GM23248 (cell line): ENCODE results near the gene BMP8A. TPM values are rescaled to one million over a fixed set of nuclear protein-coding genes. Genes with fewer than 3 reads are reported as not detected.

Experiments used
- DNase-seq: peaks from one replicate; pipeline ENCODE4 v3.0.0-alpha.2; 2015
- H2AFZ ChIP-seq: fragments of 200-600 bp; sonication (generic); 2 replicates; pipeline ENCODE4 v1.6.1; 2016; ENCODE audit warnings: antibody characterized with exemption
- H3F3A ChIP-seq: fragments of 200-600 bp; sonication (generic); 2 replicates; pipeline ENCODE4 v1.6.1; 2016; ENCODE audit warnings: mild to moderate bottlenecking, antibody characterized with exemption, mixed run types; ENCODE audit not compliant: insufficient read depth
- H3K27ac ChIP-seq: fragments of 200-600 bp; sonication (generic); 2 replicates; pipeline ENCODE4 v1.5.1; 2016; ENCODE audit warnings: mild to moderate bottlenecking
- H3K27me3 ChIP-seq: fragments of 200-600 bp; sonication (generic); replicated peaks from 2 replicates; pipeline ENCODE4 v1.6.1; 2016; ENCODE audit warnings: mild to moderate bottlenecking; ENCODE audit not compliant: insufficient read depth
- H3K36me3 ChIP-seq: fragments of 200-600 bp; sonication (generic); 2 replicates; pipeline ENCODE4 v1.6.1; 2016; ENCODE audit warnings: low read depth, mild to moderate bottlenecking
- H3K4me1 ChIP-seq: fragments of 200-600 bp; sonication (generic); 2 replicates; pipeline ENCODE4 v1.6.1; 2016; ENCODE audit warnings: mild to moderate bottlenecking; ENCODE audit not compliant: insufficient read depth
- H3K4me2 ChIP-seq: fragments of 200-600 bp; sonication (generic); one replicate; pipeline ENCODE4 v1.6.1; 2016; ENCODE audit warnings: mild to moderate bottlenecking; ENCODE audit not compliant: unreplicated experiment
- H3K4me3 ChIP-seq: fragments of 200-600 bp; sonication (generic); 2 replicates; pipeline ENCODE4 v1.5.1; 2016; ENCODE audit warnings: mild to moderate bottlenecking
- H3K79me2 ChIP-seq: fragments of 200-600 bp; sonication (generic); 2 replicates; pipeline ENCODE4 v1.6.1; 2016; ENCODE audit warnings: mild to moderate bottlenecking; ENCODE audit not compliant: insufficient read depth
- H3K9ac ChIP-seq: fragments of 200-600 bp; sonication (generic); 2 replicates; pipeline ENCODE4 v1.6.1; 2016; ENCODE audit warnings: mild to moderate bottlenecking
- H3K9me2 ChIP-seq: fragments of 200-600 bp; sonication (generic); 2 replicates; pipeline ENCODE4 v1.6.1; 2016; ENCODE audit warnings: mixed run types, mild to moderate bottlenecking, moderate library complexity; ENCODE audit not compliant: insufficient read depth
- H3K9me3 ChIP-seq: fragments of 200-600 bp; sonication (generic); one replicate; pipeline ENCODE4 v1.6.1; 2017; ENCODE audit warnings: low read depth
- H4K20me1 ChIP-seq: fragments of 200-600 bp; sonication (generic); 2 replicates; pipeline ENCODE4 v1.6.0; 2016; ENCODE audit not compliant: insufficient read depth
- EZH2 ChIP-seq: fragments of 200-600 bp; sonication (generic); IDR thresholded peaks from 2 replicates; pipeline ENCODE4 v1.6.1; 2018; ENCODE audit warnings: antibody characterized with exemption, mild to moderate bottlenecking; ENCODE audit not compliant: insufficient read depth, poor library complexity, severe bottlenecking
- EZH2phosphoT487 ChIP-seq: fragments of 200-600 bp; sonication (generic); IDR thresholded peaks from 2 replicates; pipeline ENCODE4 v1.6.1; 2018; ENCODE audit warnings: antibody characterized with exemption, moderate library complexity, mild to moderate bottlenecking, low read depth; ENCODE audit not compliant: insufficient read depth
- WGBS, 2 experiments: methylation state at CpG; one replicate each; pipeline ENCODE4 v1.1.6; 2015 to 2017; ENCODE audit warnings: low lambda C conversion rate in 2 of 2, low coverage in 1 of 2; ENCODE audit errors: missing lambda C conversion rate in 2 of 2; 5-methylcytosine and 5-hydroxymethylcytosine counted together
- in situ Hi-C: fragments of 300-500 bp; cut with MboI; formaldehyde crosslinking; loops from 2 replicates; pipeline ENCODE4 v1.15.0; 2020
- polyA plus RNA-seq: library from polyadenylated mRNA; unstranded; fragments of >200 nt; fragmentation: Nextera tagmentation; extraction: Ambion mirVana; gene quantifications from 2 replicates; pipeline ENCODE4 v1.2.1, GENCODE V29; 2016
- total RNA-seq: library from RNA; depleted of rRNA; stranded (reverse); fragments of >200 nt; shearing (Covaris generic); gene quantifications from 2 replicates; pipeline ENCODE4 v1.2.3, GENCODE V29; 2014

Gene BMP8A
- total and polyA plus RNA-seq, 2 experiments from 2014 or later = not detected

- H3K4me1 ChIP-seq = 0 out of 2 replicates have a peak, but pooled peaks cover 3% of the 10 kb centered on the region
- DNase-seq = no peak
- H3K36me3 ChIP-seq = peaks cover 7% of the 10 kb centered on the region; the same call in 1 of the 2 replicates
- no peaks in the 10 kb centered on the region for H3K27me3 ChIP-seq
- no peak overlapping the region for H3K9ac ChIP-seq
- H3K27ac ChIP-seq = no peak overlapping the region
- no peaks in the 10 kb centered on the region for H3K9me3 ChIP-seq
- no peaks in the 10 kb centered on the region for H4K20me1 ChIP-seq
- WGBS, 2 experiments = 76 to 86% methylated on average over 2 of the region's 2 CpGs
- H2AFZ ChIP-seq = no peak overlapping the region
- peaks cover 3% of the 10 kb centered on the region; the same call in 1 of the 2 replicates for H3F3A ChIP-seq
- H3K4me2 ChIP-seq = no peak overlapping the region
- in situ Hi-C loops = no loop called here
- H3K79me2 ChIP-seq = peaks cover 6% of the 10 kb centered on the region; the same call in 1 of the 2 replicates
- H3K4me3 ChIP-seq = no peak overlapping the region
- H3K9me2 ChIP-seq = no peaks in the 10 kb centered on the region
- TF ChIP-seq EZH2phosphoT487 (no peak), EZH2 (no peak)
Observed at GRCh38 chr1:39554277-39554676, 62.8 kb downstream of the BMP8A start.

- Histone ChIP-seq H2AFZ (no peak overlapping the region), H3K9me3 (no peaks in the 10 kb centered on the region), H3K36me3 (peaks cover 59% of the 10 kb centered on the region), H3K4me1 (0 out of 2 replicates have a peak, but pooled peaks cover 3% of the 10 kb centered on the region), H4K20me1 (no peaks in the 10 kb centered on the region), H3K9me2 (no peaks in the 10 kb centered on the region), H3F3A (peaks cover 39% of the 10 kb centered on the region; the same call in 1 of the 2 replicates), H3K79me2 (peaks cover 24% of the 10 kb centered on the region), H3K27ac (no peak overlapping the region), H3K4me2 (no peak overlapping the region), H3K9ac (no peak overlapping the region), H3K27me3 (no peaks in the 10 kb centered on the region), H3K4me3 (no peak overlapping the region)
- TF ChIP-seq EZH2 (no peak), EZH2phosphoT487 (no peak)
- no peak for DNase-seq
- WGBS, 2 experiments = 97 to 100% methylated on average over 1 of the region's 1 CpG
- in situ Hi-C loops = no loop called here
Observed at GRCh38 chr1:39561279-39561678, 69.8 kb downstream of the BMP8A start.

- Histone ChIP-seq H3K36me3 (peaks cover 75% of the 10 kb centered on the region), H3K9ac (no peak overlapping the region), H3K27me3 (no peaks in the 10 kb centered on the region), H3K4me3 (no peak overlapping the region), H3K4me2 (no peak overlapping the region), H3K27ac (no peak overlapping the region), H3K9me3 (no peaks in the 10 kb centered on the region), H3K79me2 (peaks cover 40% of the 10 kb centered on the region), H3K4me1 (0 out of 2 replicates have a peak, but pooled peaks cover 3% of the 10 kb centered on the region), H4K20me1 (no peaks in the 10 kb centered on the region), H3F3A (peaks cover 46% of the 10 kb centered on the region; the same call in 1 of the 2 replicates), H3K9me2 (no peaks in the 10 kb centered on the region), H2AFZ (no peak overlapping the region)
- no peak for DNase-seq
- 97 to 98% methylated on average over 3 of the region's 3 CpGs for WGBS, 2 experiments
- no peak for TF ChIP-seq EZH2
- TF ChIP-seq EZH2phosphoT487 = no peak
- in situ Hi-C loops = no loop called here
Observed at GRCh38 chr1:39562886-39563285, 71.5 kb downstream of the BMP8A start.

- in situ Hi-C loops = no loop called here
- Histone ChIP-seq H3K9me3 (no peaks in the 10 kb centered on the region), H4K20me1 (no peaks in the 10 kb centered on the region), H2AFZ (no peak overlapping the region), H3K79me2 (peaks cover 40% of the 10 kb centered on the region), H3F3A (peaks cover 43% of the 10 kb centered on the region; the same call in 1 of the 2 replicates), H3K27me3 (no peaks in the 10 kb centered on the region), H3K4me2 (no peak overlapping the region), H3K9me2 (no peaks in the 10 kb centered on the region), H3K9ac (no peak overlapping the region), H3K27ac (no peak overlapping the region), H3K36me3 (peaks cover 82% of the 10 kb centered on the region), H3K4me3 (no peak overlapping the region), H3K4me1 (no peaks in the 10 kb centered on the region)
- TF ChIP-seq EZH2 (no peak), EZH2phosphoT487 (no peak)
- 96% methylated on average over 15 of the region's 15 CpGs for WGBS, 2 experiments
- no peak for DNase-seq
Observed at GRCh38 chr1:39563669-39564068, 72.2 kb downstream of the BMP8A start.
